SK-N-SH (cell line): ENCODE data around the gene MAPK14.

ENCODE experiments used
- CHD2 ChIP-seq: fragments of 150-350 bp; IDR thresholded peaks from 2 replicates; pipeline ENCODE4 v1.6.1; 2018; ENCODE audit warnings: low read length; ENCODE audit not compliant: partially characterized antibody
- CTCF ChIP-seq: fragments of 200-600 bp; sonication (generic); IDR thresholded peaks from 2 replicates; pipeline ENCODE4 v1.6.1; 2017; ENCODE audit warnings: antibody characterized with exemption, mild to moderate bottlenecking, moderate library complexity
- FOSL2 ChIP-seq: IDR thresholded peaks from 2 replicates; pipeline ENCODE4 v1.4.0; 2012; ENCODE audit warnings: low read depth, mild to moderate bottlenecking, moderate library complexity, borderline replicate concordance
- FOXM1 ChIP-seq: IDR thresholded peaks from 2 replicates; pipeline ENCODE4 v1.4.0; 2012; ENCODE audit warnings: low read depth, mild to moderate bottlenecking
- GABPA ChIP-seq: IDR thresholded peaks from 2 replicates; pipeline ENCODE4 v1.4.0; 2012; ENCODE audit warnings: low read depth, mild to moderate bottlenecking
- JUND ChIP-seq: IDR thresholded peaks from 2 replicates; pipeline ENCODE4 v1.4.0; 2012
- MAX ChIP-seq: IDR thresholded peaks from 2 replicates; pipeline ENCODE4 v1.4.0; 2012; ENCODE audit warnings: low read depth
- NRF1 ChIP-seq: IDR thresholded peaks from 2 replicates; pipeline ENCODE4 v1.6.1; 2012; ENCODE audit warnings: low read depth, mild to moderate bottlenecking, low read length
- POLR2AphosphoS5 ChIP-seq: IDR thresholded peaks from 2 replicates; pipeline ENCODE4 v1.6.1; 2012; ENCODE audit warnings: low read depth, low read length
- RAD21 ChIP-seq: IDR thresholded peaks from 2 replicates; pipeline ENCODE4 v1.6.1; 2012; ENCODE audit warnings: mild to moderate bottlenecking, low read length
- RCOR1 ChIP-seq: fragments of 150-350 bp; IDR thresholded peaks from 2 replicates; pipeline ENCODE4 v1.6.1; 2017; ENCODE audit warnings: antibody characterized with exemption, low read length
- YY1 ChIP-seq: IDR thresholded peaks from 2 replicates; pipeline ENCODE4 v1.4.0; 2012; ENCODE audit warnings: low read depth, mild to moderate bottlenecking
- ZBTB33 ChIP-seq: IDR thresholded peaks from 2 replicates; pipeline ENCODE4 v1.4.0; 2012; ENCODE audit warnings: low read depth, borderline replicate concordance

GRCh38 chr6:36083446-36083845, 55.8 kb downstream of the MAPK14 start:
- TF ChIP-seq CTCF (no peak), RCOR1 (no peak), FOXM1 (no peak), JUND (no peak), FOSL2 (no peak), NRF1 (no peak), CHD2 (no peak), ZBTB33 (no peak), GABPA (no peak), MAX (no peak), POLR2AphosphoS5 (no peak), YY1 (no peak), RAD21 (no peak)
